Epithelial cell of esophagus (primary cell): ENCODE measurements around the gene PARD3B.
A peak's percentile ranks its signal among the peaks of the same experiment; 100 is the strongest.

Source experiments
- DNase-seq: peaks from one replicate; pipeline ENCODE4 v3.0.0; 2010; ENCODE audit warnings: low read depth
- H3K4me3 ChIP-seq: 2 replicates; pipeline ENCODE4 v1.5.1; 2011; ENCODE audit warnings: mild to moderate bottlenecking, low read length, control low read depth
- TF ChIP-seq, protein P1 (sequence below): IDR thresholded peaks from 2 replicates; pipeline ENCODE4 v1.5.1; 2011; ENCODE audit warnings: low read depth, mild to moderate bottlenecking, low read length, control low read depth, inconsistent platforms; ENCODE audit not compliant: insufficient read depth; ENCODE audit errors: missing control alignments

The PARD3B gene

DNA sequence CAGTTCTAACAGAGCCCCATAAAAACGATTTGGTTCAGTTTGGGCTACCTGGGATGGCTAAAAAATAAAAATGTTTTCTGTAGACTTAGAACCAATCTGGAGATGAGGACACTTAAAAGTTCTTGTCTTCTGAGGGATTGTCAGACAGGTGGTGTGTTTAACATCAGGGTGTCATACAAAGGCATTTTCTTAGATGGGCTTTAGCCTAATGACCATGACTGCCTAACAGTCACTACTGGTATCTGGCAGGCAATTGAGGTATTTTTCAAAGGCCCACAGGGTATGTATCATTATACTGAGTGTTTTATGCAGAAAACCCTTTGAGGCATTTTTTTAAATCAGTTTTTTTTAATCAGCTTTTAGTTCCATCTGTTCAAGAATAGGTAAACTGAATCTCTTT lies 341.4 kb downstream of the PARD3B start:
- TF ChIP-seq, protein P1, sequence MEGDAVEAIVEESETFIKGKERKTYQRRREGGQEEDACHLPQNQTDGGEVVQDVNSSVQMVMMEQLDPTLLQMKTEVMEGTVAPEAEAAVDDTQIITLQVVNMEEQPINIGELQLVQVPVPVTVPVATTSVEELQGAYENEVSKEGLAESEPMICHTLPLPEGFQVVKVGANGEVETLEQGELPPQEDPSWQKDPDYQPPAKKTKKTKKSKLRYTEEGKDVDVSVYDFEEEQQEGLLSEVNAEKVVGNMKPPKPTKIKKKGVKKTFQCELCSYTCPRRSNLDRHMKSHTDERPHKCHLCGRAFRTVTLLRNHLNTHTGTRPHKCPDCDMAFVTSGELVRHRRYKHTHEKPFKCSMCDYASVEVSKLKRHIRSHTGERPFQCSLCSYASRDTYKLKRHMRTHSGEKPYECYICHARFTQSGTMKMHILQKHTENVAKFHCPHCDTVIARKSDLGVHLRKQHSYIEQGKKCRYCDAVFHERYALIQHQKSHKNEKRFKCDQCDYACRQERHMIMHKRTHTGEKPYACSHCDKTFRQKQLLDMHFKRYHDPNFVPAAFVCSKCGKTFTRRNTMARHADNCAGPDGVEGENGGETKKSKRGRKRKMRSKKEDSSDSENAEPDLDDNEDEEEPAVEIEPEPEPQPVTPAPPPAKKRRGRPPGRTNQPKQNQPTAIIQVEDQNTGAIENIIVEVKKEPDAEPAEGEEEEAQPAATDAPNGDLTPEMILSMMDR = no peak
- H3K4me3 ChIP-seq = no peak overlapping the region
- DNase-seq = no peak

DNA sequence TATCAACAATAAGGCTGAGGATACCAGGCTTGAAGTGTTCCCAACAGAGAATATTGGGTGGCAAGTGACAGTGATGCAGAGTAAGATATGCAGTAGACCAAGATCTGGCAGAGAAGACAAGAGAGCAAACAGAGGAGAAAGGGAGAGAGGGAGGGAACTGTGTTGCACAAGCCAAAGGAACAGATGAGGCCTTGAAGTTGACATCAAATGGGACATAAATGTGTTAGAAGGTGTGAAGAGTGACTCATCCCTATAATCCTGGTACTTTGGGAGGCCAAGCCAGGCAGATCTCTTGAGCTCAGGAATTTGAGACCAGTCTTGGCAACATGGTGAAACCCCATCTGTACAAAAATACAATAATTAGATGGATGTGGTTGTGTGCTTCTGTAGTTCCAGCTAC lies 342.9 kb downstream of the PARD3B start:
- no peak overlapping the region for H3K4me3 ChIP-seq
- TF ChIP-seq, protein P1 = no peak
- DNase-seq = no peak

DNA sequence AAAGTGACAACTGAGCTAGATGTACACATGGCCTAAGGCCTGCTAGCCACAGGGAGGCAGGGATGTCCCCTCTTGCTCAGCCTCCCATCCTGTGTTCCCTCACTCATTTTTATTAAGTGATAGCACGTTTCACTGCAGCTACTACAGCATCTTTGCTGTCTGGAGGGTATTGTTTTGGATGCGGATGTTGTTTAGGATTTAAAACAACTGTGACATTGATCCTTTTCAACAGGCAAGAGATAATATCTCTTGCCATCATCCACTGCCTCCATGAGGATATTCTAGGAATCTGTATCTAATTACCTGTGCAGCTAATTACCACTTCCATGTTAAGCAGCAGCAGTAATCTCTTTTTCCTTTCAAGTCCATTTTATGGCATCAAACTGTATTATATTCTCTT lies 345.4 kb downstream of the PARD3B start:
- TF ChIP-seq, protein P1 = no peak
- no peak for DNase-seq

DNA sequence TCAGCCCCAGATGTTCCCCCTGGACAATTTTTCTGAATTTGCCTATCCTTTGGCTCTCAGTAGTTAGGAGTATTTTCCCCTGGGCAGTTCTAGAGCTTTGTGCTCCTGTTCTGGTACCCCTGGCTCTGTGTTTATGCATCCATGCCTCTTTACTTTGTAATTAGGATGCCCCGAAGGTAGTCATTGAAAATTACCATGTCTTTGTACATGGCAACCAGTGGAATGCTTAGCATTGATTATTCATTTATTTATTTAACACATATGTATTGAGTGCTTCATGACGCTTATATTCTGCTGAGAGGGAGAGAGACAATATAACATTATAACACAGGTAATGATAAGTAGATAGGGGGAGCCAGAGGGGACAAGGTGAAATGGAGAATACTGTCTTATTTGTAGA lies 346.5 kb downstream of the PARD3B start:
- no peak for DNase-seq
- no peak overlapping the region for H3K4me3 ChIP-seq
- TF ChIP-seq, protein P1 = no peak

More for the DNA sequence above, 345.4 kb downstream of the PARD3B start:
- no peak overlapping the region for H3K4me3 ChIP-seq

DNA sequence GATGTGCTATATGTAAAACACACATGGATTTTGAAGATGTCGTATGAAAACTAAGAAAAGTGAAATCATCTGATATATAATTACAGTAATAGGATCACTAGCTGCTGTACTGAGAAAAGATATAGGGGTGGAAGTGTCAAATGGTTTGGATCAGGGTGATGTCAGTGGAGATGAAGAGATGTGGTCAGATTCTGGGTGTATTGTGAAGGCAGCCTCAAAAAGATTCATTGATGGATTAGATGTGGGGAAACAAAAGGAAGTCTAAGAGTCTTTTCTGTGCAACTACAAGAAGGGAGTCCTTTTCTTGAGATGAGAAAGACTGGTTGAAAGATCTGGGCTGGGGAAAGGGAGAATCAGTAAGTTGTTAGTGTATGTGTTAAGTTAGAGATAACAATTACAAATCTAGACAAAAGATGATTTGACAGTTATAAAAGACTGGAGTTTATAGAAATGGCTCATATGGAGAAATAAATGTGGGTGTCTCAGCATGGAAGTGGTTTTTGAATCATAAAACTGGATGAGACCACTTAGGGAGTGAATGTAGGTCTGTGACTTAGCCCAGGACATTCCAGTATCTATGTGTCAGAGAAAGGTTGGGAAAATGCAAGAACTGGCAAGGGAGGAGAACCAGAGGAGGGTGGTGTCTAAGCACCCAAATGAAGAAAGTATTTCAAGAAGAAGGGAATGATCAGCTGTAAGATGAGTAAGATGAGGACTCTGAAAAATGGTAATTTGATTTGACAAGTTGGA lies 347.4 kb downstream of the PARD3B start:
- TF ChIP-seq, protein P1 = no peak
- DNase-seq = peak; percentile 57
- no peak overlapping the region for H3K4me3 ChIP-seq

DNA sequence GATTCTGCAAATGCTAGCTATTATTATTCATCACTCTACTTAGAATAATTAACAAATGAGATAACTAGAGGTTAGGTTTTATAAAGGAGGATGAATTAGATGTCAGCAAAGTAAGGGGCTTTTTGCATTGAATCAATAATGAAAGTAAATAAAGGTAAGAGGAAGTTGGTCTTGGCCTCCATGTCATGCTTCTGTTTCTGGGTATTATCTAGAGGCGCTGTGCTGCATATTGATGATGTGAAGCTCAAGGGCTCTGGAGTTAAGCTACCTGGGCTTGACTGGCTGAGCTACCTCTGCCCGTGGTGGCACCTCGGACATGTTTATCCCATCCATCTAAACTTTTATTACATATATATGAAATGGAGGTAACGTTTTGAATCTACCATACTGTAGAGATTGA lies 350.9 kb downstream of the PARD3B start:
- TF ChIP-seq, protein P1 = no peak
- H3K4me3 ChIP-seq = no peak overlapping the region
- no peak for DNase-seq

DNA sequence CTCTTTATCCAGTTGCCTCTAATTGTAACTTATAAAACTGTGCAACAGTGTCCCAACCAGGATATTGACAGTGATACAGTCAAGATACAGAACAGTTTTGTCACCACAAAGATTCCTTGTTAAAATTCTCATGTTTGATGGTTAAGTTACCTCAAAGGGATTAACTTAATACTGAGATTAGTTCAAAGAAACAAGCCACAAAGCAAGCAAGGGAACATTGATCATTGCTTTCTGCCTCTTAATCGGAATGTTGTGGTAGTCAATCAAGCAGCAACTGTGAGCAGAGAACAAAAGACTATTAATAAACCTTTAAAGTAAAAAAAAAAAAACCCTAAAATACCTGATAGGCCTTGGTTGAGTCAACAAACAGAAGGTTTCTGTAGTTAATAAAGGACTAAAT lies 352.3 kb downstream of the PARD3B start:
- TF ChIP-seq, protein P1 = no peak
- no peak overlapping the region for H3K4me3 ChIP-seq
- no peak for DNase-seq
